GM11168 (cell line): Measurements from ENCODE around the gene MYOCOS.
"Not testable (repeated sequence)": the region's sequence is repeated elsewhere in the genome, so short reads cannot be mapped to it uniquely, and the experiment has no call there.

ENCODE experiments used
- in situ Hi-C: fragments of 300-500 bp; cut with MboI; formaldehyde crosslinking; loops from one replicate; pipeline ENCODE4 v1.12.0; 2022; ENCODE audit warnings: low sequenced_read_pairs; ENCODE audit not compliant: unreplicated experiment

Gene MYOCOS, protein sequence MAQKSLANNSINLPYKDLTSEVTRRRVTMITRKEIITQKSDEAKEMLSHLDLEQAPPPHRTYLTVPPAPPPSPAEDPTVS

DNA sequence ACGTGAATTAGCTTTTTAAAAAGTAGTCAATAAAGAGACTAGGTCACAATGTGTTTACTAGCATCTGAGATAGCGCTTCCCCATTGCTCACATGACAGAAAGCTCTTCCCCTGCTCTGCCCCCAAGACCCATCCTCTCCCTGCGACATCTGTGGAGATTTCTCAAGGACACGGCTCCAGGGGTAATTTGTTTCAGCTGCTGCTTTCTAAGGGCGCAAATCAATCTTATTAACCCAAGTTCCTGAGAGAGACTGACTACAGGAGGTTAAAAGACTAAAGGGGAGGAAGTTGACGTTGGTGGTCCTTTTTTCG lies at the start of gene MYOCOS:
MYOCOS (plus strand) TSS at position 92 of the 311 bp plus-strand sequence. CDS start 1,641 bp downstream, outside the sequence.
- in situ Hi-C loops, result no loop called here

DNA sequence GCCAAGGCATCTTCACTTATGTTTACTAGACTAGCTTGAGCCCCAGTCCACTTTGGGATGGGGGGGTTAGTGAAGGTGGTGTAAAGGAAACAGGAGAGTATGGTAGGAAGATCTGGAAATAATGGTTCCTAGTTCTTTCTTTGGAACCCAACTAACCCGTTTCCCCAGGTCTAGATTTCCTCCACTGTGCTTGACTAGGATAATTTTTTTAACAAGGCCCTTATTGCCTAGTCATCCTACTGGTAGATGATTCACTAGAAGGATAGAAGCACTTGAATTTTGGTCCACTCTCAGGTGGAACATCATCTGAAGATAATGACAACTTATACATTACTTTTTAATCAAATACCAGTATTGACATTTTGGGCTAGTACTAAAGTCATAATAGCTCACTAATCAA lies 45.9 kb upstream of the MYOCOS start:
- in situ Hi-C loops, result no loop called here

- in situ Hi-C loops, result no loop called here
Measured at GRCh38 chr1:171581226-171581625, 40.8 kb upstream of the MYOCOS start.

DNA sequence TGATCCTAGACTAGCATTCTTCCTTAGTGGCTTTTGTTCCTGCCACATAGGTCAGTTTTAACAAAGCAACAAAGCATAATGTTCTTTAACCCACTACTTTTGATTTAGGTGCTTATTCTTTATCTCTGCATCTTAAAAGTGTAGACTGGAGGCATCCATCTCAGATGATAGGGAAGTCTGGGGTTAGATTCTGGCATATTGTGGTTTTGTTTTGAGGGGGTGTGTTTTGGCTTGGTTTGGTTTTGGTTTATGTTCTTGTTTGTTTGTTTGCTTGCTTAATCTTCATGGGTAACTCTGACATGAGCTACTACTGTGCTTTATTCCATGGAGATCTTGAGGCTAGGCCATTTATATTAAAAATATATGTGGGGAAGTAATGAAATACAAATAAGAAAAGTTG lies 40.3 kb upstream of the MYOCOS start:
- in situ Hi-C loops, result no loop called here

GRCh38 chr1:171582589-171582988 lies 39.5 kb upstream of the MYOCOS start:
- in situ Hi-C loops, result no loop called here

DNA sequence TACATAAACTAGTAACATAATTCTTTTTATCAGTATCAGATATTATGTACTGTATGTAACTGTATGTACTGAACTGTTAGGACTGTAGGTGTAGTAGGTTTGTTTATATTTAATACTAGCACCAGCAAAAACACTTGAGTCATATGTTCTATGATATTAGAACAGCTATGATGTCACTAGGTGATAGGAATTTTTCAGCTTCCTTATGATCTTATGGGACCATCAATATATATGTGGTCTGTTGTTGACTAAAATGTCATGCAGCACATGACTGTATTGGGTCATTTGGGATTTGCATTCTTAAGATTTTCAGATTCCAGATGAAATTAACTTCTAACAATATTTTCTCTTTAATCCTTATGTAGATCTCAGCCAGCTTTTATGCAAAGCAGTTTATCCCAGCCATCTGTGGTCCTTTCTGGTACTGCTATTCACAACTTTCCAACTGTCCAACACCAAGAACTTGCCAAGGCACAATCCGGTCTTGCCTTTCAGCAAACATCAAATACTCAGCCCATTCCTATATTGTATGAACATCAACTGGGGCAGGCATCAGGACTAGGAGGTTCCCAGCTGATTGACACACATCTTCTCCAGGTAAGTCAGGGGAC lies 38.3 kb upstream of the MYOCOS start:
- in situ Hi-C loops, result no loop called here

GRCh38 chr1:171585715-171586114 lies 36.3 kb upstream of the MYOCOS start:
- in situ Hi-C loops, result no loop called here

DNA sequence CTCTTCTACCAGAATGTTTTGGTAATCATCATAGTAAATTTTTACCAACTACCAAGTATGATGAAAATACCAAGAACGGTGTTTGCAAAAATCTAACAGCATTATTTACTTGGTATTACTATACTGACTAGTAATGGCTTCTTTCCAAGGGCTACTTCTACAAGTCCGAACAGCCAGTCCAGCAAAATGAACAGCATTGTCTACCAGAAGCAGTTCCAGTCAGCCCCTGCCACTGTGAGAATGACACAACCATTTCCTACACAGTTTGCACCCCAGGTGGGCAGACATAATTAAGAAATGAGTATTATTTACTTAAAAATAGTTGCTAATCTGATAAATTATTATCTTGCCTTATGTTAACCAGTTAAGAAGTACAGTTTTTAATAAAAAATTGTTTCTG lies 33.8 kb upstream of the MYOCOS start:
- in situ Hi-C loops, result no loop called here

DNA sequence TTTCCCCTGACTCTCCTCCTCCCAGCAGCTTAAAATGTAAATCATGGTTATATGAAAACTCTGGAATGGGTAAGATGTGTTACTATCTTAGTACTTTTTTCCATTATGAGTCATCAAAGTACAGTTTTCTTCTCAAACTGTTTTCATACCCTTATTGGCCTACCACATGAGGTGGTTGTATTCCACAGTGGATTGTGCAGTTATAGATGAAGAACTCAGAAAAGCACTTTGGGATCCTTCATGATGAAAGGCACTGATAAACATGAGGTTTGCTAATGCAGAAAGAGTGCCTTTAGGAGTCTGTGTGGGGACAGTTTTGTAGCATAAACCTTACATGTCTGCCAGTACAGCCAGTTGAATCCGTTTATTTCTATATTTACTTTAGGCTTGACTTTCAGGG lies 32.0 kb upstream of the MYOCOS start:
- in situ Hi-C loops, result no loop called here

DNA sequence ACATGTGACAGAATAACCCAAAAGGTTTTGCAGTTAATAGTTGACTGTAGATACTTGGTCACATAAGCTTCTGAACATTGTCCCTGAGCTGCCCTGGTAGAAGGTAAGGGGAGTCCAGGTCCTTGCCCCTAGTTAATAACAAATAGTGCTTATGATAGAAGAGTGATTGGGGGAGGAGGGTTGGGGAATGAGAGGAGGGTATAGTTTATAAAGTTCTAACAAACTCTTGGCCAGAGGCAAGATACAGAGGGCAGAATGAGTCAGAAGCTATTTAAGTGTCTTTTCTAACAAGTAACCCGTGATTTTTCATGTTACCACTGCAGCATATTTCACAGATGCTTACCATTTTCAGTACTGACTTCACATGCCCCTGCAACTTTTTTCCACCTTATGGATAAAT lies 26.7 kb upstream of the MYOCOS start:
- in situ Hi-C loops, result no loop called here

DNA sequence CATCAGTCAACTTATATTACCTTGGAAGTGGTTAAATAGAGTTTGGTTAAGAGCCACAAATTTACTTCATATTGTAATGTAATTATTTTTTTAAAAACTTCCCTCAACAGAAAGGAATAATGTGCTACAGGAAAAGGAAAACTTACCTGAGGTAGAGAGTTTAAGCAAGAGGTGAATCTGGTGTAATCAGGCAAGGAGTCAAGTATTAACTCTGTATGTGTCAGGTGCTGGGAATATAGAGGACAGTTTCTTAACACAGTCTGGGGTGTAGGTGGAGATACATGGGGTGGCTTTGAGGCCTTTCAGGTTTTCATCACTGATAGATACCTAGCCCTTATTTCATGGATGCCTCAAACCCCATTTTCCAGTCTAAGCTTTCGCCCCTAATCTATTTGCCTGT lies 25.9 kb upstream of the MYOCOS start:
- in situ Hi-C loops, result no loop called here

DNA sequence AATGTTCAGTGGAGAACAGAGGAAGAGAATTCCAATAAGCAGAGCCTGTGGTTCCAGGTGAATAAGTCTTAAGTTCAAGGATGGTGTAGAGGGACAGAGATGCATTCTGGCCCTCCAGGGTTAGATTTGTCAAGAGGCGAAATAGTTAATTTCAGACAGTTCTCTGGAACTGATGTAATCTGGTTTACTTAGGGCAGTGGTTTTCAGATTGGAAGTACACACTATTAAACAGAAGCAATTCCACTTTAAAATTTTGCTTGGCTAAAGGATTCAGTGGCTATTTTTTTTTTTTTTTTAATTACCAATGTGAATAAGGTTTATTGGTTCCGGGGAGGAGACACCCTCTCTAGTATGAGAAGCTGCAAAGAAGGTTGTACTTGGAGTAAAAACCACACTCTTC lies 25.3 kb upstream of the MYOCOS start:
- in situ Hi-C loops, result no loop called here

DNA sequence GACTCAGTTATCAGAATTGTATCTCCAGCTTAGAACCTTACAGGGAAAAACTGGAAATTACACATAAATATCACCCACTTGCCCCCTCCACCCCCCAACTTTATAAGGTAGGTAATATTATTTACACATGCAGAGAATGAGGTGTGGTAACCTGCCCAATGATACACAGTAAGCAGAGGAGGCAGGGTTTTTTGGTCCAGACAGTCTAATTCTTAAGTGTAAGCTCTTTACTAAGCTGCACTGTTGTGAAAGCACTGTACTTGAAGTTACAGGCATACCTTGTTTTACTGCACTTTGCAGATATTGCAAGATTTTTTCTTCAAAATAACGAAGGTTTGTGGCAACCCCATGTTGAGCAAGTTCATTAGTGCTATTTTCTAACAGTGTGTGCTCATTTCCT lies 24.8 kb upstream of the MYOCOS start:
- in situ Hi-C loops, result no loop called here

- in situ Hi-C loops, result not testable (repeated sequence)
Measured at GRCh38 chr1:171600310-171600709, 21.7 kb upstream of the MYOCOS start.

DNA sequence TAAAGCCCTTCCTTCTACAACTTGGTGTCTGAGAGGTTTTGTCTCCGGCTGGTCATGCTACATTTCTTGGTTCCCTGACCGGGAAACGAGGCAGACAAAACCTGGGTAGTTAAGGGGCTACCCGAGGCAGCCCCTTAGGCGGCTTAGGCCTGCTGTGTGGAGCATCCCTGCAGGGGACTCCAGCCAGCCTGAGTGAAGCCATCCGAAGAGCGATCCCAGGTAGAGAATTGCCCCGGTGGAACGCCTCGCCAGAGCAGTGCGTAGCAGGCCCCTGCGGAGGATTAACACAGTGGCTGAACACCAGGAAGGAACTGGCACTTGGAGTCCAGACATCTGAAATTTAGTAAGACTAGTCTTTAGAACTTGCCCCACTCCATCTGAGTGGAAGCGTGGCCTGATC lies 21.2 kb upstream of the MYOCOS start:
- in situ Hi-C loops, result no loop called here

GRCh38 chr1:171603042-171603441 lies 19.0 kb upstream of the MYOCOS start:
- in situ Hi-C loops, result not testable (repeated sequence)

GRCh38 chr1:171606402-171606941 lies 15.6 kb upstream of the MYOCOS start:
- in situ Hi-C loops, result no loop called here

- in situ Hi-C loops, result no loop called here
Measured at GRCh38 chr1:171610385-171610784, 11.7 kb upstream of the MYOCOS start.

DNA sequence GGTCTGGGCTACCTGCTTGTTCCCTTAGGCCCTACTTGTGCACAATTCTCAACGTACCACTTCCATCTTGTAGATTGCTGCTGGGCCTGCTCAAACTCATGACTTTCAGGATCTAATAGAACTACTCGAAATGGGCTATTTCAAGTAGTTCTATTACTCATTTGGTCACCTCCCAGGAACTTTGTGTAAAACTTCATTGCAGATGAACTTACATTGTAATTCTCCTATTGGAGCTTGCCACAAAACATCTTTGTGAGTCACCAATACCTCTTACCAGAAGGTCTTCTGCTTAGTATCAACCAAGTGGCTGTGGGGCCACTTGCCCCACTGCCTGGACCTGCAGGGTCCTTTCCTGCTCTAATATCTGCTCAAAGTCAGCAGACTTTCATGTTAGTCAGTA lies 10.7 kb upstream of the MYOCOS start:
- in situ Hi-C loops, result no loop called here

DNA sequence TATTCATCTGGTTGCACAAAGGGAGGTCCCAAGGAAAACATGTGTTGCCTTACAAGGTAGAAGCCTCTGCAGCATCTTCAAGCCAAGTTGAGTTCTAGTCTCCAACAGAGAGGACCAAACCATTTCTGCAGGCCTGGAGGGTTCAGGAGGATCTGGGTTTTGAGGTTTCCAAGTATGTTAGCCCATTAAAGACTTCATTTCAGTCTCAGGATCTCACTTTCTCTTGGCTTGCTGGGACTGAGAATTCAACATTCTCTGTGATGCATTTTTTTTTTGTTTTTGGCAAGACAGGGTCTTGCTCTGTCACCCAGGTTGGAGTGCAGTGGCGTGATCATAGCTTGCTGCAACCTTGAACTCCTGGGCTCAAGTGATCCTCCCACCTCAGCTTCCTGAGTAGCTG lies 8.8 kb upstream of the MYOCOS start:
- in situ Hi-C loops, result no loop called here

- in situ Hi-C loops, result not testable (repeated sequence)
Measured at GRCh38 chr1:171615122-171615906, 6.7 kb upstream of the MYOCOS start.

DNA sequence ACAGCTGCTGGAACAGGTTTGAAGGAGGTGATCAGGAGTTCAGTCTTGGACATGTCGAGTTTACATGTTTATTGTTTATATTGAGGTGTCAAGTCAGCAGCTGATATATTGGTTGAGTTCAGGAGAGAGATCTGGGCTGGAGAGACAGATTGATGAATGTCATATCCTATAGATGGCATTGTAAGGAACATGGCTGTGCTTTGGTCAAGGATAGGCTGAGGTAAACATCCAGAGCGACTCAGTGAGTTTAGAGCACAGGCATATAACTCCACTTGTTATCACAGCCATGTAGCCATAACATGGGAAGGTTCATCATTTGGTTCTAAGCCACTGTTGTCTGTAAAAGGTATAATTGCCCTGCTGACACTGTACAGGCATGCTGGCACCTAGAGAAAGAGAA lies 5.5 kb upstream of the MYOCOS start:
- in situ Hi-C loops, result no loop called here
